Neutrophil (primary cell): ENCODE data around the gene CHST2.

ENCODE experiments used
- H3K27ac ChIP-seq: fragments of 200-600 bp; sonication (generic); 2 replicates; pipeline ENCODE4 v1.5.1; 2016; ENCODE audit warnings: mild to moderate bottlenecking, moderate library complexity
- H3K27me3 ChIP-seq: fragments of 200-600 bp; sonication (generic); 2 replicates; pipeline ENCODE4 v1.6.0; 2016; ENCODE audit warnings: mild to moderate bottlenecking
- H3K36me3 ChIP-seq: fragments of 200-600 bp; sonication (generic); 2 replicates; pipeline ENCODE4 v1.5.1; 2017
- H3K4me1 ChIP-seq, 2 experiments: fragments of 200-600 bp in 1 of 2; sonication (generic) in 1 of 2; 1 replicate in 1 of 2; 2 replicates in 1 of 2; pipeline versions ENCODE4 v1.5.1 to v1.6.1; 2013 to 2016; ENCODE audit warnings: low read depth in 1 of 2, low read length in 1 of 2, mild to moderate bottlenecking in 1 of 2, moderate library complexity in 1 of 2; ENCODE audit not compliant: control insufficient read depth in 1 of 2, insufficient read depth in 1 of 2
- H3K4me3 ChIP-seq, 2 experiments: fragments of 200-600 bp in 1 of 2; sonication (generic) in 1 of 2; 1 replicate in 1 of 2; 2 replicates in 1 of 2; pipeline ENCODE4 v1.5.1; 2013 to 2016; ENCODE audit warnings: low read depth in 1 of 2, low read length in 1 of 2, mild to moderate bottlenecking in 1 of 2, moderate library complexity in 1 of 2
- H3K9me3 ChIP-seq: fragments of 200-600 bp; sonication (generic); 2 replicates; pipeline ENCODE4 v1.5.1; 2016
- CTCF ChIP-seq: fragments of 200-600 bp; sonication (generic); IDR thresholded peaks from 2 replicates; pipeline ENCODE4 v1.5.1; 2016; ENCODE audit warnings: antibody characterized with exemption

The CHST2 gene

GRCh38 chr3:143122608-143123352, 3.2 kb downstream of the CHST2 start:
- no peak for TF ChIP-seq CTCF

GRCh38 chr3:143123353-143123984, 3.9 kb downstream of the CHST2 start:
- peaks cover 78% of the 10 kb centered on the region for H3K27me3 ChIP-seq
- peaks cover 35 to 40% of the 10 kb centered on the region in 2 experiments for H3K4me1 ChIP-seq
- H3K27ac ChIP-seq = no peak overlapping the region
- TF ChIP-seq CTCF = no peak
- peaks cover 7% of the 10 kb centered on the region for H3K36me3 ChIP-seq
- H3K4me3 ChIP-seq = no peak overlapping the region
- no peaks in the 10 kb centered on the region for H3K9me3 ChIP-seq

More at GRCh38 chr3:143122608-143123352, 3.2 kb downstream of the CHST2 start:
- Histone ChIP-seq H3K36me3 (peaks cover 7% of the 10 kb centered on the region), H3K27me3 (peaks cover 85% of the 10 kb centered on the region), H3K9me3 (no peaks in the 10 kb centered on the region), H3K27ac (no peak overlapping the region), H3K4me1 (peaks cover 36 to 40% of the 10 kb centered on the region in 2 experiments), H3K4me3 (peak overlapping the region in 1 of 2 experiments; percentile 31)

- no peak for TF ChIP-seq CTCF
- H3K27me3 ChIP-seq = peaks cover 66% of the 10 kb centered on the region
- peaks cover 7% of the 10 kb centered on the region for H3K36me3 ChIP-seq
- H3K27ac ChIP-seq = no peak overlapping the region
- H3K4me3 ChIP-seq = no peak overlapping the region
- H3K4me1 ChIP-seq = peaks cover 29 to 34% of the 10 kb centered on the region in 2 experiments
- no peaks in the 10 kb centered on the region for H3K9me3 ChIP-seq
Observed at GRCh38 chr3:143124601-143125520, 5.3 kb downstream of the CHST2 start.

- Histone ChIP-seq H3K4me1 (peaks cover 9 to 11% of the 10 kb centered on the region in 2 experiments), H3K27ac (no peak overlapping the region), H3K9me3 (no peaks in the 10 kb centered on the region), H3K36me3 (no peaks in the 10 kb centered on the region), H3K27me3 (peaks cover 36% of the 10 kb centered on the region), H3K4me3 (no peak overlapping the region)
- no peak for TF ChIP-seq CTCF
Observed at GRCh38 chr3:143127801-143128200, 8.2 kb downstream of the CHST2 start.

GRCh38 chr3:143128227-143128955, 8.8 kb downstream of the CHST2 start:
- Histone ChIP-seq H3K27me3 (peaks cover 30% of the 10 kb centered on the region), H3K27ac (no peak overlapping the region)
- TF ChIP-seq CTCF = no peak

More at GRCh38 chr3:143128227-143128955, 8.8 kb downstream of the CHST2 start:
- H3K4me3 ChIP-seq = no peak overlapping the region
- H3K36me3 ChIP-seq = no peaks in the 10 kb centered on the region
- H3K4me1 ChIP-seq = peaks cover 4 to 5% of the 10 kb centered on the region in 2 experiments
- H3K9me3 ChIP-seq = no peaks in the 10 kb centered on the region
